Stimulated activated CD4-positive, alpha-beta T cell treated with anti-CD3 and anti-CD28 coated beads, Interleukin-15, amount 100 ng/mL, for 48 hours (primary cell): ENCODE measurements around the gene C6orf47.
A peak's percentile ranks its signal among the peaks of the same experiment; 100 is the strongest.

Source experiments
- DNase-seq, 2 donors: peaks; one replicate each; pipeline ENCODE4 v3.0.0-alpha.2; 2020; ENCODE audit warnings: low read depth in 2 of 2

C6orf47 gene

DNA sequence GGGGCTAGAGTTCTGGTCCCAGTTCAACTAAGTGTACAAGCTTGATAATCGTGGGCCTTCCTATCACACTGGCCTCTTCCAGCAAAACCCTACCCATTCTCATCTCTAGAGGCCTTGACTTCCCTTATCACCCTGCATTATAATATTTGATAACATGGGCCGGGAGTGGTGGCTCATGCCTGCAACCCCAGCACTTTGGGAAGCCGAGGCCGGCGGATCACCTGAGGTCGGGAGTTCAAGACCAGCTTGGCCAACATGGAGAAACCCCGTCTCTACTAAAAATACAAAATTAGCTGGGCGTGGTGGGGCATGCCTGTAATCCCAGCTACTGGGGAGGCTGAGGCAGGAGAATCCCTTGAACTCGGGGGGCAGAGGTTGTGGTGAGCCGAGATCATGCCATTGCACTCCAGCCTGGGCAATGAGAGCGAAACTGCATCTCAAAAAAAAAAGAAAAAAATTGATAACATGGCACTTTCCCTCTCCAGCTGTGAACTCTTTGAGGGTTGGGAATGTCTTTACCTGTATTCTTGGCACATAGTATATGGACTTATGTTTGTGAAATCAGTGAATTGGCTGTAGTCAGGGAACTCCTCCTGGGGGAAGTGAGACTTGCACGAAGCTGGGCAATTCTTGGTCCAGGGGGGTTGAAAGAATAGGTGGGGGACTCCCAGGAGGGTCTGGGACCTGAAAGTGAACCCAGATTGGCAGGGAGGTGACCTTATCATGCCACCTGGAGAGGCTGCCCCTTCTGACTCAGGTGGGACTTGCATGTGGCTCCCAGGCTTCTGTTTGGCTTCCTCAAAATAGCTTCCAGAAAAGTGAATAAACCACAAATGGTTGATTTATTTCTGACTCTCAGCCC, 915 bp upstream of the C6orf47 start:
- DNase-seq = no peak

DNA sequence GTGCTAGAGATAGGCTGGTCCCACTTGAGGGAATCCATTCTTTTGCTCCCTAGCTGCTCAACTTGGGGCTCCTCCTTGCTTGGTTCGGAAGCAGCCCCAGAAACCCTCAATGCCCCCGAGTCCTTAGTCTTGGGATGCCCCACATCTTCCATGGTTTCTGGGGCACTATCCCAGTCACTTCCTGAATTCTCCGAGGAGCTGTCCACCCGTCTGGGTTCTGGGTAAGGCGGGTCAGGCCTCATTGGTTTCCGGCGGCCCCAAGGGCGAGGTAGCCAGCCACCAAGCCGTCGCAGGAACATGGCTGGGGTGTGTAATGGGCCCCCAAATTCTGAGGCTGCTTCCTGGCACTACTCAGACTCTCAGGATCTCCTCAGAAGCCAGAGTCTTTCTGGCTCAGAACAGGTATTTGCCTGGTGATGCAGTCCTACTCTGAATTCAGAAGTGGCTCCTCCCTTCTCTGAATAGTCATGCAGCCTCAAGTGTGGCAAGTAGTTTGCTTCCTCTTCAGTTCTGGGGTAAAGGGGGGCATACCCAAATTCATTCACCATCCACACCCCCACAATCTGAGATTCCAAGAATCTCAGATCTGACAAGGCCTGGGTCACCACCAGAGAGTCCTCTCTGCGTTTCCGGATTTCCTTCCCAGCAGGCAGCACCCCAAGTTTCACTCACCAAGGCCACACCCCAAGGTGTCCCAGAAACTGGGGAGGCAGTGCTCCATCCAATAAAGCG, 763 bp downstream of the C6orf47 start:
- no peak for DNase-seq

DNA sequence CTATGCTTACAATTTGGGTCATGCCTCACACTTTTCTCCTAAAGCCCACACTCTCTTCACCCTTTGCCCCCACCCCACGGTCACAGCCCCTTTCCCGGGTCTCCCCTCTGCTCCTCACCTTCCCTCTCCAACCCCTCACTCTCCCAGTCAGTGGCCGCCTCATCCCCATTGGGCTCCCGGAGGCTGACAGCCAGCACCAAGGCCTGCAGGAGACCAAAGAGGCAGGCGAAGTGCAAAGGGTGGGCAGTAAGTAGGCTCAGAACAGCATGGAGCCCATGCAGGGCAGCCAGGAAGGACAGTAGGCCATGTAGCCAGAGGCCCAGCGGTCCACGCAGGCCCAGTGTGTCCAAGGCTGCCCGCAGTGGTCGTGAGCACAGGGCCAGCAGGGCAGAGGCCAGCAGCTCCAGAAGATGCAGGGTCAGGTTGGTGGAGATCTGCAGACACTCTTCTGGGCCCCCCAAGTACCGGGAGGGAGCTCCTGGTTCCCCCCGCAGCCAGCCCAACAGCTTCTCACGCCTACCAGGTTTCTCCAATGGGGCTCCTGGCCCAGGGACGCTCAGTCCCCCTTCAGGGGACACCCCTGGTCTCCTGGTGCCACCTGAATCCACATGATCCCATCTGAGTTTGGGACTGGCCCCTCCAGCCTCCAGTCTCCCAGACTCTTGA, 1.5 kb downstream of the C6orf47 start:
- DNase-seq = no peak

DNA sequence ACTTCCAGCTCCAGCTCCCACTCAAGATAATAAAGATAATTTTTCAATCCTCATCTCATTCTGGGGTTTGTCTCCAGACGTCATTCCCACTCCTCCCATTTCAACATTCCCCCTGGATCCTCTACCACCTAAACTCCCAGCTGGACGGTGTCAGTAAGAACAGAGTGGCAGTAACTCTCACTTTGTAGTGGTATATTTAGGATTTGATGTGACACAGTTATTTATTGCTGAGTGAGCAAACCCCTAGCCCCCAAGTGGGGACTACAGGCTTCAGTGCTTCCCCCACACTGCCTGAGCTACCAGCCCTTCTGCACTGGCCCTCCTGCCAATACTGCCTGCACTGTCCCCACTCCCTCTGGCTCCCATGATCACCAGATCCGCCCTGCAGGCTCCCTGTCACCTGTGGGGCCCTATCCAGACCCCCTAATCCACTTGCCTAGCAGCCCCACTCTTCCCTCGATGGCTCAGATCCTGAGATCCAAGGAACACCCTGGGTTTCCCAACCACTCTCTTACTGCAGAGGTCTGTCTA, 2.4 kb downstream of the C6orf47 start:
- DNase-seq = no peak

DNA sequence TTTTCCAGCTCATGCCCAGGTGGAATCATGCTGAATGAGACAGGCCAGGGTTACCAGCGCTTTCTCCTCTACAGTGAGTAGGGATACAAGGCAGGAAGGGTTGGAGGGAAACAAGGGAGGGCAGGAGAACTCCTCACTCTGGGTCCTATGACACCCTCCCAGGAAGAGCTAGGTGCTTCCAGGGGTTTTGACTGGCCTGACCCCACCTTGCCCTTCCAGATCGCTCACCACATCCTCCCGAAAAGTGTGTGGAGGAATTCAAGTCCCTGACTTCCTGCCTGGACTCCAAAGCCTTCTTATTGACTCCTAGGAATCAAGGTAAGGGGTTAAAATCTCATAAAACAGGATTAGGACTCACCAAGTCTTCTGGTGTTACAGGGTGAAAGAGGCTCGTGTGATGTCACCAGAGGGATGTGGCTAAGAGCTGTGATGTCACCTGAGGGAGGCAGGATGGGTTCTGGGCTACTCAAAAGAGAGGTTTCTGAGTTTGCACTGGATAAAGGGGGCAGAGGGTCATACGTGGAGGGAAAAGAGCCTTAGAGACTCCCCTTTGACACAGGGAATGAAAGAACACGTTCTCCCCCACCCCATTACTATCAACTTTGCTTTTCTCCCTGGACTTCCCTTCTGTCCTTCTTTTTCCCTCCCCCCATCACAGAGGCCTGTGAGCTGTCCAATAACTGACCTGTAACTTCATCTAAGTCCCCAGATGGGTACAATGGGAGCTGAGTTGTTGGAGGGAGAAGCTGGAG, 3.0 kb downstream of the C6orf47 start:
- DNase-seq = no peak

DNA sequence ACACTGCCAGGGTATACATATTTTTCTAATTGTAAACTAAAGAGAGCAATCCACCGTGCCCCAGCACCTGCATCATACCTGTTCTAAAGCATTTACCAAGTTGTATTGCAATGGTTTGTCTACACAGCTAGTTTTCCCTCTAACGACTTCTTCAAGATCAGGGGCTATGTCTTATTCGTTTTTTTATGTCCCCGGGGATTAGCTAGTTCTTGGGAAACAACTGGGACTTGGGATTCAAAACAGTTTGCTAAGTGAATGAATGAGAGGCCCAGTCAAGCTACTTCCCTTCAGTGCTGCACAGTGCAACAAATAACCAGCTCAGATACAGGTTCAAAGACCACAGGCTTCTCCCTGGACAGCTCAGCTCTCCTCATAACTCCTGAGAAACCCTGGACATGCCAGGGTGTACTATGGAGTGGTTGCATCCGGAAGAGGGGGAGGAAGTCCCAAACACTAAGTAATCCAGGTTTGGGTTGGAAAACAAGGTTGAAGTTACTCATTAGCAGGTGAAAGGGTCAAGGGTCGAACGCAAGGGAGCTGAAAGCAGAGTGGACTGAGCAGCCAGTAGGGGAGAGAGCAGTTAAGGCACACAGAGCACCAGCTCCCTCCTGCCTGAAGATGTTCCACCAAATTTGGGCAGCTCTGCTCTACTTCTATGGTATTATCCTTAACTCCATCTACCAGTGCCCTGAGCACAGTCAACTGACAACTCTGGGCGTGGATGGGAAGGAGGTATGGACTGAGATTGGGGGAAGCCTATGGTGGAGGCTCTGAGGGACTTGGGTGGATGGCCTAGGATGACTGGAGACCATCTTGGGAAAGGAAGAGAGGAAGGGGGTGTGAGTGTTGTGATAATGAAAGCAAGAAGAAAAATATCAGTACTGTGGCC, 5.0 kb downstream of the C6orf47 start, which contains the start of gene APOM:
Gene APOM, plus strand, starts transcription at position 546 of the 889 bp plus-strand sequence. Its CDS starts 73 bp downstream, at position 619.
- no peak for DNase-seq

DNA sequence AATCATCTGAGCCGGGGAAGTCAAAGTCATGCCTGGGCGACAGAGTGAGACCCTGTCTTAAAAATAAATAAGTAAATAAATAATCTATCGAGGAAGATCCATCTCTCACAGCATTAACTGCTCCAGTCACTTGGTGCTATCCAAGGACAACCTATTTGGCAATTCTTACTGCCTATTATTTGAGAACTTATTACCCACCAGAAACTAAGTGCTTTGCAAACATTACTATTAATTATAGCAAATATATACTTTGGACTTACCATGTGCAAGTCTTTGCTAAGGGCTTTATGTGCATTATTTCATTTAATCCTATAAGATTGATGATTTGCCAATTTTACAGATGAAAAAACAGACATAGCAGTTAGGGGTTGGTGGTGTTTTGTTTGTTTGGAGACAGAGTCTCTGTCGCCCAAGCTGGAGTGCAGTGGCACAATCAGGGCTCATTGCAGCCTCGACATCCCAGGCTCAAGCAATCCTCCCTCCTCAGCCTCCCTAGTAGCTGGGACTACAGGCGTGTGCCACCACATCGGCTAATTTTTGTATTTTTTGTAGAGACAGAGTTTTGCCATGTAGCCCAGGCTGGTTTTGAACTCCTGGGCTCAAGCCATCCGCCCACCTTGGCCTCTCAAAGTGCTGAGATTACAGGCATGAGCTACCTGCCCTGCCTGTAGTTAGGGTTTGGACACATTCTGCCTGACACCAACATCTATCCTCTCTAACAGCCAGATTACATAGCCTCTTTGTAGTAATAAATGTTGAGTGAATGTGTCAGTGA, 5.8 kb downstream of the C6orf47 start:
- no peak for DNase-seq

DNA sequence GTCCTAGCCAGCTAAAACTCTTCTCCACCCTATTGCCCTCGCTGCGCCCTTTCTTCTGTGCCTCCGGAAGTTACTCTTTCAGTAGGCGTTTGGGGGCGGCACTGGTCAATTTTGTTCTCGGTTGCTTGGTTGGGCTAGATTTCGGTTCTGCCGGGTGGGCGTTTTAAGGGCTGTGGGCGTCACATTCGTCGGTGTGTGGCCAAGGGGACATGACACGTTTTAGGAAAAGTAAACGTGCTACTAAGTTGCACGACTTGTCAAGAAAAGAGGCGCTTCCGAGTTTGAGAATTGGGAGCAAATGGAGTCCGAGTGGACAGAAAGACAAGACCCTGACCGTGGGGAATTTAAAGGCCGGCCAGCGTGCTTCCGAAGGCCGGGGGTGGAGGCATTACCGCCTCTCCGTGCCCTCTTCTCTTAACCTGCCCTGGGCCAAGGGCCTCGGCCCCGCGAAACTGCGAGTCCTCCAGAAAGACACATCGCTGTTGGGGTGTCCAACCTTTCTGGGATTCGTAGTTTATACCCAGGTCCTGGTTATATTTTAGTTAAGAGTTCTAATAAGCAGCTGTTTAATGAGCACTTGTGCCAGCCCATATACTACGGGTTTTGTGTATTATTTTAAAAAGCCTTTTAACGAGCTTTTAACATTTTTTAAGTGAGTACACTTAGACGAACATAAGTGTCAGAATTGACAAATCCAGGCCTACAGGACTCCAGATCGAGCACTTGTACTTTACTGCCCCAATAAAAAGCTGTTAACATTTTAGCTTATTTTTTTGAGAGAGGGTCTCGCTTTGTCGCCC, 7.5 kb downstream of the C6orf47 start:
- DNase-seq = peak; percentile 74 to 79

DNA sequence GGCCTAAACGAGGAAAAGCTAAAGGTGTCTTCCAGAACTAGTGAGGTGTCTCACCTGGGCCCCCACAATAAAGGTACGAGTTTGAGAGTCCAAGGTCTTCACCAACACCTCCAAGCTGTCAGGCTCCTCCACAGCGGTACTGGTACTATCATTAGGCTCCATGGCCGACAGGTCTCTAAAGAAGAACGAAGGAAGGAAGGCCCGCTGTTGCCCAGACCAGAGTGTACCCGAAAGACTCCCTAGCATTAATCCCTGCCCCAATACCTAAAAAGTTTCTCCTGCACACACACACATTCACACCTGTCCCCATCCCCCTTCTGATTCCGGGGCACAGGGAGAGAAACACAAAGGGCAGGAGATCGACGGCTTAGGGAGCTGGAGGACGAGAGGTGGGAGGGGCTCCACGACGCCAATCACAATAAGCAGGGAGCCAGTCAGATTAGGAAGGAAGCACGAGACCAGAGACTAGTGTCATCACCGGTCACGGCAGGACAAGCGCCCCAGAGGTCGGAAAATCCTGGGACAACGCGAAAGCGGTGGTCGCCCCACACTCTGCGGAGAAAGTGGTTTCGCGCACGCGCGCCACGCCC, 8.9 kb downstream of the C6orf47 start:
- peak; percentile 41 to 58 for DNase-seq

DNA sequence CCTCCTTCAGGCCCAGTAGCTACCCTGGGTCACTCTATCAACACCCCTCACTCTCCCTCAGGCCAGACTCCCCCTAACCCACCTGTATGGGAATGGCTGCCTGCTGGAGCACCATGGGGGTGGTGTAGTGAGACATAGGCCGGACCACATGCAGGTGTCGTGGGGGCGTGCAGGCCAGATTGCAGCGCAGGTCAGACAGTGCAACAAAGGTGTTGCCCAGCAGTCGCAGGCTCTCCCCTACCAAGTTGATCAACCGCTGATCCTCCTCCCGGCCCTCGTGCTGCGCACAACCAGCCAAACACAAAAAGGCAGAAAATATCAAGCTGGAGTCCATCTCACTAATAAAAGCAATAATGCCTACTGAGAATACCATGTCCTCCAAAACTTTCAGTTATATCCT, 15.3 kb downstream of the C6orf47 start:
- DNase-seq = no peak

DNA sequence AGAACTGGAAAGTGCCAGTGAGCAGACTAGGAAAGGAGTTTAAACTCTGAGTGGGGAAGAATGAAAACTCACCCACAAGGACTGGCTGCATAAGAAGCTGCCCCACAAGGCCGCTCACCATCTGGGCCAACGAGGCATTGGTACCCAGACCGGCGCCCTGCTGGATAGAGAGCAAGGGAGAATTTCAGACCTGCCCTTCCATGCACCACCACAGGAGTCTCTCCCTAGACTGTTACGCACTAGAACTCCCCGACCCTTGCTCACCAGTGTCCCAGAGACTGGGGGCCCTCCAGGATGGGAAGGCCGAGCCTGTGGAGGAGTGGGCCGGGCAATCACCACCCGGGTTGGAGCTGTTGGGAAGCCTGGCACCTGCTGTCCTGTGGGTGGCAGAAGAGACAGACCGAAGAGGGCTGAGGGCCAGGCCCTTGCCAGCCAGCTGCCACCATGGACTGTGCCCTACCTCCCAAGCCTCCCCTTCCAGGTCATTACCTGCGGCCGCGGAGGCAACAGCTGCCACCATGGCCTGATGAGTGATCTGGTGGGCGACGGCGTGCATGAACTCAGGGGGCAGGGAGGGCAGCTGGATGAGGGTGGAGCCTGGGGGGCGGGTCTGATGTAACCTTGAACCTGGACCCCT, 16.6 kb downstream of the C6orf47 start:
- no peak for DNase-seq

DNA sequence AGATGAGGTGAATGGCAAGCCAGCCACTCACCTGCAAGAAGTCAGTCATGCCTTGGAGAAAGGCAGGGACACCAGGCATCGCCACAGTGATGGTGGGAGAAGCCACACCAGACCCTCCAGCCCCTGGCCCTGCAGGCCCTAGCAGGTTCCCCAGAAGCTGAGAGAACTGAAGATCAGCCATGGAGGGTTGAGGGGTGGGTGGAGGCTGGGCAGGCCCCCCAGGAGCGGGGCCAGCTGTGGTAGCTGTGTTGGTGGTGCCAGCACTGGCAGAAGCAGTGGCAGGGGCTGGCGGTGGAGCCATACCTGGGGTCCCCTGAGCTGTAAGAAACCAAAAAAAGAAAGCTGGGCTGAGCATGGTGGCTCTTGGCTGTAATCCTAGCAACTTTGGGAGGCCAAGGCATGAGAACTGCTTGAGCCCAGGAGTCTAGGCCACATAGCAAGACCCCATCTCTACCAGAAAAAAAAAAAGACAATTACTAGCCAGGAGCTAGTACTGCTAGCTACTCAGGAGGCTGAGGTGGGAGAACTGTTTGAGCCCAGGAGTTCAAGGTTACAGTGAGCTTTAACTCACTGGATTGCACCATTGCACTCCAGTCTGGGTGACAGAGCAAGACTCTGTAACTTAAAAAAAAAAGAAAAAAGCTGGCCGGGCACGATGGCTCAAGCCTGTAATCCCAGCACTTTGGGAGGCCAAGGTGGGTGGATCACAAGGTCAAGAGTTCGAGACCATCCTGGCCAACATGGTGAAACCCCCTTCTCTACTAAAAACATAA, 17.6 kb downstream of the C6orf47 start:
- DNase-seq = no peak

DNA sequence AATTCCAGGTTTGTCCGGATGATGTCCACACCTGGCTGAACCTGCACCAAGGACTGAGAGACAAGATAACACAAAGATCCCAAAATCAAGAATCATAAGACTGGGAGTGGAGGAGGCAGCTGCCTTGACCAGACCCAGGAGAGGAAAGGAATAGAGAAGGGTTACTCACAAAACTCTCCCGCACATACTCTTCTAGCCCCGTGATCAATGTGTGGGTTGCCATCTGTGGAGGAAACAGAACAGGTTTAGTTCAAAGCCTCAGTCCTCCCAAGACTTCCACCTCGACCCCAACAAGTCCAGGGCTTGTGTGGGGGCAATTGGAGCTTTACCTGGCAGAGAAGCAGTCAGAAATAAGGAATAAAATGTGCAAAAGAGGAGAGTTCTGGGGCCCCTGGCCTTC, 19.2 kb downstream of the C6orf47 start:
- DNase-seq = no peak

DNA sequence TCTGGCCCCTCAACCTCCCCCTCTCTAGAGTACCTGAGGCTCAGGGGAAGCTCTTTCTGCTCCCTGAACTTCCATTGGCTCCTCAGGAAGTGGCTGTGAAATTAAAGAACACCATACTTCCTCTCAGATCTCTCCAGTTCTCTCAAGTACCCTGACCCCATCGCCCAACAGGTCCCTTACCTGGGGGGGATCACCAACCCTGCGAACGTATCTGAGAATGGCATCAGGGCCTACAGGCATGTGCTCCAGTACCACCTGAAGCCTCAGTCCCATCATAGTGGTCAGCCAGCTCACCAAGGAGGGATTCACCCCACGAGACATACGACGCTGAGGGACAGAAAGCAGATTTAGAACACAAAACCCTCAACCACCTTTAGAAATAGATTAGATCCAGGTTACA, 20.0 kb downstream of the C6orf47 start:
- no peak for DNase-seq

DNA sequence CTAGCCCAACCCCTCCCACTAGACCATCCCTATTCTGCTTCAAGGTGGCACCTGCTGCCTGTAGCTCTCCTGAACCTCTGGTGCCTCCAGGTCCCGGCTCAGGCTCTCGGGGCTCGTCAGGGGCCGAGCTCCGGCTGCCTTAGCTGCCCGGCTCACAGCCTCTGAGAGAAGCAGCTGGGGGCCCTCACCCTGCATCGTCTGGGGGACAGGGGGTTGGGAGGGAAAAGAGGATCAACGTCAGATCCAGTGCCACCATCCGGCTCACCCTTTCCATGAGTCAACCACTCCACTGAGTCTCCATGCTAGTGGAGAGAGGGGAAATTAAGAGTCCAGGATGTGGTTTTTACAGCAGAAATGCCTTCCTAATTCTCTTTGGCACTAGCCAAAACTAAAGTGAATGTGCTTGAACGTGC, 21.1 kb downstream of the C6orf47 start:
- DNase-seq = peak in 1 of 2 donors; percentile 33

DNA sequence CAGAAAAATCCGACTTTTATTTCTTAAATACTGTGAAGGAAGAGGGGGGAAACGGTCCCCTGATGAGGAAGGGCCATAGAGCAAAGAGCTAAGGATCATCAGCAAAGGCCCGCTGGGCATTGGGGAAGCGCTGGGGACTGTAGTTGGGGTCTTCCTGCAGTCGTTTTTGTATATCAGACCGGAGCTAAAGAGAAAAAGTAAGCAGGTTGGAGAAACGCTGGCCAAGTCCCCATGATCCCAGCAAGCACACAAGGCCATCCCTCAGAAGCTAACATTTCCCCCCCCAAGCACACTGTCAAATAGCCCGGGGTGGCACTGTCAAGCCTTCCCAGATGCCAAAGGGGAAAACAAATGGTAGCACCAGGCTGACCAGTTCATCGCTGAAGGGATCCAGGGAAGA, 21.5 kb downstream of the C6orf47 start:
- DNase-seq = no peak
